ENCODE measurements around the gene POLR3C.
"Not testable (repeated sequence)": the region's sequence is repeated elsewhere in the genome, so short reads cannot be mapped to it uniquely, and the experiment has no call there.

The POLR3C gene

GRCh38 chr1:145823565-145824498 lies at the start of gene POLR3C, which contains the start of gene RNF115:
Gene POLR3C, plus strand, starts transcription at chr1:145824200. Its CDS starts 1,577 bp downstream, at chr1:145825777.
Gene RNF115, minus strand, starts transcription at chr1:145824095. Its CDS starts 222 bp downstream, at chr1:145823873.
- peak; percentile 88 for DNase-seq

DNA sequence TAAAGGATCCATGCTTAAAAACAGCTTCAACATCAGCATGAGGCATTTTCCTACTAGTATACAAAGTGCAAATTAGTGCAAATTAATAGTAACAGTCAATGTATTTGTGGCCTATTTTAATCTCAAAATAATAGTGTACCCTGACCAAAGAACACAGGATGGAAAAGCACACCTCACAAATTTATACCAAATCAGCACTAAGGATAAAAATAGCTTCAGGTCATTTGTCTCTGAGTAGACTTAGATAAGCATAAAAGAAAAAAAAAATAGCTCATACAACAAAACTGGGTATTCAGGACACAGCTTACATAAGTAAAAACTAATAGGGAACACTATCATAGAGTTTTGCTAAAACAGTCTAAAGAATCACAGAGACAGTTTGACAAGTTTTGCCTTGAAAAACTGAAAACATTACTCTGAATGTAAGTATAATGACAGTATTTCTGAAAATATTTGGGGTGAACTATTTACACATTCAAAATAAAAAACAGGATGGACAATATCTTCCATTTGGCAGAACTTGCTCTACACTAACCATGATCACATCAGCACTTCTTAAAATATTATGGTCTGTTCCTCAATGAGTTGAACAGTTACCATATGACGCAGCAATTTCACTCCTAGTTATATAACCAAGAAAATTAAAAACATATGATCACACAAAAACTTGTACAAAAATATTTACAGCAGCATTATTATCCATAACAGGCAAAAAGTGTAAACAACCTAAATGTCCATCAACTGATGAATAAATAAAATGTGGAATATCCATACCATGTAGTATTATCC lies 46.4 kb upstream of the POLR3C start:
- DNase-seq, result no peak

- DNase-seq, result no peak
Observed at GRCh38 chr1:145778146-145778540, 45.9 kb upstream of the POLR3C start.

GRCh38 chr1:145782272-145783099 lies 41.5 kb upstream of the POLR3C start:
- no peak for DNase-seq

DNA sequence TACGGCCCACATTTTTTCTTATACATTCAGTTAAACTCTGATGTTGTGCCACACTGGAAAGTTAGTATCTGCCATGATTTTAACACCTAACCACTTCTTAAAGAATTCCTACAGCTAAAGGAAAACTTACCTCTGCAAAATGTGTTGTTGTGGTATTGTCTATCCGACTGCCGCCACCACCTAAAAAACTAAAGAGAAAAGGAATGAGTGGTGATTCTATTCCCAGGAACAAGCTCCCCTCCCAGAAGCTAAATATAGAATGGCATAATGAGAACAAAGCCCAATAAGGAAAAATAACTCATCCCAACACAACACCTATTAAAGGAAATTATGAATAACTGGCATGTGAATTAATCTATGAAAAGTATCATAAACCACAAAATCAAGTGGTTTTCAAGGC lies 39.6 kb upstream of the POLR3C start:
- DNase-seq, result no peak

DNA sequence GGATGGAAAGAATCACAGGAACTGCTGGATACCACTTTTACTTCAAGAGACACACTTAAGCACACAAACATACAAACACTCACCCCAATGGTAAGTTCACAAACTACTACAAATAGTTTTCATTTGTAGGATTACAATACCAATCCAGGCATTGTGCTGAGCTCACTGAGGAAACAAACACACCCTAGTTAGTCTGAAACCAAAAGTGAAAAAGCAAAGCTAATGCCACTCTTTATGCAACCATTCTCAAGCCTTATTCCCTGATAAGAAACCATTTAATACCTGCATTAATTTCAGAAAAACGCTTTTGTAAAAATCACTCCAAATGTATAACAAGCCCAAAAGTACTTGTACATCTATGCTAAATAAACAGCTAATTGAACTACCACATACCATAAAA lies 38.5 kb upstream of the POLR3C start:
- no peak for DNase-seq

DNA sequence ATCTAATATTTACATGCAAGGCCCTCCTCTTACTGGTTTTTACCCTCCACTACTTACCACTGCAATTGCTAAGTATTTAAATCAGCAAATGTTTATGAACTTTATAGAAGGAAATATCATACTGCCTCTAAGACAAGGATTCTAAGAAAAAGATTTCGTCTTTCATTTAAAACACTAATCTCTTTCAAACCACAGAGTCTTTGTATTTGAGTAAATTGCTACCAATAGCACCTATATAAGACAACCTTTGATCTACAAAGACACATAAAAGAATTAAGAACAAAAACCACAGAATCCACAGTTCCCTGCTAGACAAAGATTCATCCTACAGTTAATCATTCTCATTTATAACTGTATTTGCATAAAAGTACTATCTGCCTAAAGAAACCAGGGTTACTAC lies 37.7 kb upstream of the POLR3C start:
- DNase-seq, result no peak

DNA sequence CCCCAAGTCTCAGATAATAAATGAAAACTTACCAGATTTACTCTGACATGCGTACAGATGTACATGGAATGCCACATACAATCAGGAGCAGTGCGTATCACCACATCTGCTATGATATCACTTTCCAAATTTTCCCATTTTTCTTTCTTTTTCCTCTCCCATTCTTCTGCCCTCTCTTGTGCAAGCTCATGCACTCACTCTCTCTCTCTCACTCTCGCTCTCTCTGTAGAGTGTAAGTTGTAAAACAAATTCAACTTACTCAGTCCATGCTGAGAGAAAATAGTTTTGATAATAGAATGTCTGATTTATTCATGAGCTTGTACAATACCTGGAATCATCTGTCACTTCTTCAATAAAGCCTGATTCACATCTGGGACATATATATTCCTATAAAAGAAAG lies 35.4 kb upstream of the POLR3C start:
- no peak for DNase-seq

DNA sequence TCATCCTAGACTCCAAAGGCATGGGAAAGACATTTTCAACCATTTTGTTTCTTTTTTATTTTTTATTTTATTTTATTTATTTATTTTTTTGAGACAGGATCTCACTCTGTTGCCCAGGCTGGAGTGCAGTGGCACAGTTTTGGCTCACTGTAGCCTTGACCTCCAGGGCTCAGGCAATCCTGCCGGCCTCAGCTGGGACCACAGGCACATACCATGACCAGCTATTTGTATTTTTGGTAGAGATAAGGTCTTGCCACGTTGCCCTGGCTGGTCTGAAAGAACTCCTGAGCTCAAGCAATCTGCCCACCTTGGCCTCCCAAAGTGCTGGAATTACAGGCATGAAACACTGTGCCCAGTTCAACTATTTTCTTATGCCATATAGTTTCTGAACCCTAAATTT lies 32.1 kb upstream of the POLR3C start:
- not testable (repeated sequence) for DNase-seq

DNA sequence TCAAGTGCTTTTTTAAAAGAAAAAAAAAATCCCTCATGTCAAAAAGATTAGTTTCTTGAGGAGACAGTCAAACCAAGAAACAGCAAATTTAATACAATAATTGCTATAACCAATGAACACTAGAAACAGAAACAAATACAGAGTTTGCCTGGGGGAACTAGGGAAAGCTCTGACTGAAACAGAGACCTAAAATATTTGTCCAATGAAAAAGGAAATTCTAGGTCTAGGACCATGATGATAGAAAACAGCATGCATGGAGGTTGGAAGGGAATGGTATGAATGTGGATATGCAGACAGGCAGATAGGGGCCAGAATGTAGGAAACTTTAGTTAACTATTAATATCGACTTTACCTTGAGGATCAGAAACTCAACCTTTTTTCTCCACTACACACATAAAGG lies 31.5 kb upstream of the POLR3C start:
- DNase-seq, result no peak

GRCh38 chr1:145795257-145795881 lies 28.6 kb upstream of the POLR3C start:
- DNase-seq, result no peak

GRCh38 chr1:145796753-145797152 lies 27.2 kb upstream of the POLR3C start:
- DNase-seq, result no peak

DNA sequence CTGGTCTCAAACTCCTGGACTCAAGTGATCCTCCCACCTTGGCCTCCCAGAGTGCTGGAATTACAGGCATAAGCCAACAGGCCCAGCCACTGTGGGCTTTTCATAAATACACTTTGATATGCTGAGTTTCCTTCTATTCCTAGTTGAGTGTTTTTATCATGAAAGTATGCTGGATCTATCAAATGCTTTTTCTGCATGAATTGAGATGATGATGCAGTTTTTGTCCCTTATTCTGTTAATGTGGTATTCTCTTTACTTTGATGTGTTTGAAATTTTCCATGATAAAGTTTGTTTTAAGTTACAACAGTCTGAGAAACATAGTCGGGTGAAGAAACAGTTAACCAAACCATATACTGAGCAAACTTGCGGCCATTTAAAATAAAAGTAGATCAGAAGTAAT lies 24.2 kb upstream of the POLR3C start:
- DNase-seq, result no peak

- DNase-seq, result no peak
Observed at GRCh38 chr1:145804235-145805045, 19.6 kb upstream of the POLR3C start.

DNA sequence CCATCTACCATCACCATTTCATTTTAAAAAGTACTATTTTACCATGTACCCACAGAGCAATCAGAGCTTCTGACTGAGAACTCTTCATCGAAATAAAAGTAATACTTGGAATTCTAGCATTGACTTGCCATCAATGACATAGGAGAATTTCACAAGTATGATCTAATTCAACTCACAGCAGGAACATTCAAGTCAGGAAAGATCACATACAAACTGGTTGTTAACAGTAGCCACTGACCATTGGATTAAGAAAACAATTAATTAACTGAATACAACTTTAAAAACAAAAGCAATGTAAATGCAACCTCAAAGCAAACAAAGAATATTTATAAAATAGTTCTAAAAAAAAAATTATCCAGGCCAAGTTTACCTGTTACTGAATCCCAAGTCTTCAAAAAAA lies 18.9 kb upstream of the POLR3C start:
- DNase-seq, result no peak

DNA sequence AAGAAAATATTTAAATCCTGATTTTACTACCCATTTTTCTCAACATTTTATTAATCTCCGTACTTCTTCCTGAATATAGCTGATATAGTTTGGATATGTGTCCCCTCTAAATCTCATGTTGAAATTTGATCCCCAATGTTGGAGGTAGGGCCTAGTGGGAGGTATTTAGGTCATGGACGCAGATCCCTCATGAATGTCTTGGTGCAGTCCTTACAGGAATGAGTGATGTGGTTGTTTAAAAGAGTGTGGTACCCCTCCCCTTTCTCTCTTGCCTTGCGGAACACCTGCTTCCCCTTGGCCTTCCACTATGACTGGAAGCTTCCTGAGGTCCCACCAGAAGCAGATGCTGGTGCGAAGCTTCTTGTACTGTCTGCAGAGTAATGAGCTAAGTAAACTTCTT lies 17.6 kb upstream of the POLR3C start:
- no peak for DNase-seq

DNA sequence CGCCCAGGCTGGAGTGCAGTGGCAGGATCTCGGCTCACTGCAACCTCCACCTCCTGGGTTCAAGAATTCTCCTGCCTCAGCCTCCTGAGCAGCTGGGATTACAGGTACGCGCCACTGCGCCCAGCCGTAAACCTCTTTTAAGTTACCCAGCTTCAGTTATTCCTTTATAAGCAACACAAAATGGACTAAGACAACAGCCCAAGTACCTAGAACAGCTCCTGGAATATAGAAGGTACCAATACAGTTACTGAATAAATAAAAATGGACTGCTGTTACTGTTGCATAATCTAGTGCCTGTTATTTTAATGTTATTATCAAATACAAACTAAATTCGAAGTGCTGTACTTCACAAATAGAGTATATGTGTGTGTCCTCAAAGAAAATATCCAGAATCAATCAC lies 17.2 kb upstream of the POLR3C start:
- DNase-seq, result no peak

GRCh38 chr1:145812977-145813810 lies 10.8 kb upstream of the POLR3C start:
- DNase-seq, result not testable (repeated sequence)

GRCh38 chr1:145818095-145818494 lies 5.9 kb upstream of the POLR3C start:
- DNase-seq, result not testable (repeated sequence)

- not testable (repeated sequence) for DNase-seq
Observed at GRCh38 chr1:145822779-145823331, 1.1 kb upstream of the POLR3C start.
